ENCODE results near the gene ZNF549. TPM values are rescaled to one million over a fixed set of nuclear protein-coding genes. Genes with fewer than 3 reads are reported as not detected.

ZNF549 gene
- total and polyA plus RNA-seq, 2 donors (not counting 3 experiments of a cell fraction or from before 2014, with no cell fraction given), result 1.4 to 3.5 TPM

- dilution Hi-C loops (cut with MboI; ENCODE audit: extremely low pct_ligation_motif_present, low sequenced_read_pairs) (no loop called here), intact Hi-C loops (cut with micrococcal nuclease) (no loop called here)
- Histone ChIP-seq H4K20me1 (replicated peaks; ENCODE audit: control insufficient read depth, extremely low read depth, insufficient read depth, low read length) (no peaks in the 10 kb centered on the region), H3K79me2 (ENCODE audit: control insufficient read depth, insufficient read depth, low read length) (peaks cover under 1% of the 10 kb centered on the region), H3K9me1 (replicated peaks; ENCODE audit: control insufficient read depth, extremely low read depth, insufficient read depth, low read length) (no peaks in the 10 kb centered on the region), H3K4me1 (ENCODE audit: control insufficient read depth, extremely low read depth, insufficient read depth, low read length) (peaks cover under 1% of the 10 kb centered on the region), H3K27ac (ENCODE audit: insufficient read depth, low read depth, low read length) (no peak overlapping the region), H3K4me3 (replicated peaks in 1 of 3; ENCODE audit: insufficient read depth in 1 of 3, low read depth in 1 of 3, low read length in 3 of 3) (no peak overlapping the region), H3K9me3 (replicated peaks; ENCODE audit: control insufficient read depth, insufficient read depth, low read length) (peaks cover 24% of the 10 kb centered on the region), H3K4me2 (ENCODE audit: insufficient read depth, low read length) (no peak overlapping the region), H3K27me3 (ENCODE audit: control insufficient read depth in 2 of 2, insufficient read depth in 2 of 2, low read length in 2 of 2) (no peaks in the 10 kb centered on the region), H2AFZ (ENCODE audit: low read depth, low read length) (no peak overlapping the region), H3K36me3 (ENCODE audit: control insufficient read depth in 2 of 2, extremely low read depth in 1 of 2, insufficient read depth in 2 of 2, low read length in 2 of 2) (peaks cover 13 to 29% of the 10 kb centered on the region in 2 experiments), H3K9ac (replicated peaks; ENCODE audit: extremely low read depth, insufficient read depth, low read length) (no peak overlapping the region)
- FAIRE-seq (no peak), DNase-seq (ENCODE audit: low read depth, low spot score) (no peak)
- CTCF ChIA-PET, result no interaction called here
- no TSS peak for BruUV-seq (replicated peaks)
- TF ChIP-seq JUN (IDR thresholded peaks at IDR 0.05; ENCODE audit: borderline replicate concordance, insufficient read depth, insufficient read length, low read depth), result no peak
- no peak for TF ChIP-seq MYC (IDR thresholded peaks at IDR 0.05; ENCODE audit: low read depth, low read length)
- no peak for TF ChIP-seq GATA2 (IDR thresholded peaks at IDR 0.05; ENCODE audit: insufficient read depth, insufficient read length, low read depth, low read length)
- TF ChIP-seq MAX (IDR thresholded peaks at IDR 0.05; ENCODE audit: insufficient read depth, insufficient read length), result no peak
- TF ChIP-seq CTCF (IDR thresholded peaks at IDR 0.05; ENCODE audit: extremely low read depth in 1 of 2, insufficient read depth in 1 of 2, low read depth in 1 of 2, low read length in 2 of 2), result no peak
- no peak for TF ChIP-seq POLR2A (IDR thresholded peaks at IDR 0.05; ENCODE audit: low read depth, low read length)
- TF ChIP-seq FOS (IDR thresholded peaks at IDR 0.05; ENCODE audit: borderline replicate concordance, insufficient read depth, low read length), result no peak
- TF ChIP-seq EZH2 (IDR thresholded peaks at IDR 0.05; ENCODE audit: borderline replicate concordance, low read depth, low read length, severe bottlenecking), result no peak
- no peak for TF ChIP-seq POLR2AphosphoS5 (IDR thresholded peaks at IDR 0.05; ENCODE audit: insufficient read depth, low read depth, low read length)
- POLR2A ChIA-PET, result no interaction called here
These were observed 45.3 kb downstream of the ZNF549 start for GRCh38 chr19:57572415-57572947.
